ENCODE measurements around the gene CASKIN1.

DNA sequence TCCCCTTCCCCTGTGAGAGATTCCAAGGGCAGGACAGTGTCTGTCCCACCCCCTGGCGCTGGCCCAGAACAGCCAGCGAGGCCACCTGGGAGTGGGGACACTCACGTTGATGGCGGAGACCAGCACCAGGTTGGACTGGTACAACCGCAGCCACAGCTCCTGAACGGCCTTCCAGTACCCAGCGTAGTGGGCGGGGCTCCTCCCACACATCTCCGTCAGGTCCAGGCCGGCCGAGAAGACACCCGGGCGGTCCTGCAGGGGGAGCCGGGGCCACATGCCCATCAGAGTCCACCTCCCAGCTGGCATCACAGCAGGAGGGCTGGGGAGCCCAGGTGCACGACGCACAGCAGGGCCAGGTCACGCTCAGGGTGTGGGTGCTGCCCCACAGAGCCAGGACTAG, 47.9 kb upstream of the CASKIN1 start:
- TF ChIP-seq CTCF (IDR thresholded peaks at IDR 0.05; ENCODE audit: insufficient read depth, low read length, poor library complexity, severe bottlenecking) (no peak), EZH2phosphoT487 (conservative IDR thresholded peaks at IDR 0.05; ENCODE audit: low read length) (no peak)
